Type B pancreatic cell (in vitro differentiated cells): ENCODE data around the gene SLC28A3. TPM values are rescaled to one million over a fixed set of nuclear protein-coding genes. Genes with fewer than 3 reads are reported as not detected.

Source experiments
- DNase-seq: peaks from one replicate; pipeline ENCODE4 v3.0.0; 2021; ENCODE audit warnings: mixed read lengths; ENCODE audit not compliant: unreplicated experiment; ENCODE audit errors: extremely low spot score
- H3K27ac Mint-ChIP-seq: 2 replicates; pipeline ENCODE4 v1.8.0; 2021; ENCODE audit warnings: mild to moderate bottlenecking, mixed read lengths
- H3K27me3 Mint-ChIP-seq: 2 replicates; pipeline ENCODE4 v1.8.0; 2021; ENCODE audit warnings: mixed read lengths
- H3K36me3 Mint-ChIP-seq: 2 replicates; pipeline ENCODE4 v1.8.0; 2021; ENCODE audit warnings: mixed read lengths
- H3K4me1 Mint-ChIP-seq: one replicate; pipeline ENCODE4 v1.8.0; 2021; ENCODE audit warnings: mixed read lengths; ENCODE audit not compliant: unreplicated experiment
- H3K4me3 Mint-ChIP-seq: 2 replicates; pipeline ENCODE4 v1.8.0; 2021; ENCODE audit warnings: mild to moderate bottlenecking, mixed read lengths
- H3K9me3 Mint-ChIP-seq: 2 replicates; pipeline ENCODE4 v1.8.0; 2021; ENCODE audit warnings: mixed read lengths
- total RNA-seq: library from RNA; stranded (reverse); gene quantifications from 2 replicates; pipeline ENCODE4 v1.2.1, GENCODE V29; 2021; ENCODE audit warnings: low replicate concordance
- TF ChIP-seq, protein P1 (sequence below): fragments of 200-600 bp; sonication (generic); conservative IDR thresholded peaks from 2 replicates; pipeline ENCODE4 v1.5.0; 2021; ENCODE audit warnings: antibody characterized with exemption, mild to moderate bottlenecking

The SLC28A3 gene
- total RNA-seq, 1 donor from 2014 or later, result 2.4 TPM

DNA sequence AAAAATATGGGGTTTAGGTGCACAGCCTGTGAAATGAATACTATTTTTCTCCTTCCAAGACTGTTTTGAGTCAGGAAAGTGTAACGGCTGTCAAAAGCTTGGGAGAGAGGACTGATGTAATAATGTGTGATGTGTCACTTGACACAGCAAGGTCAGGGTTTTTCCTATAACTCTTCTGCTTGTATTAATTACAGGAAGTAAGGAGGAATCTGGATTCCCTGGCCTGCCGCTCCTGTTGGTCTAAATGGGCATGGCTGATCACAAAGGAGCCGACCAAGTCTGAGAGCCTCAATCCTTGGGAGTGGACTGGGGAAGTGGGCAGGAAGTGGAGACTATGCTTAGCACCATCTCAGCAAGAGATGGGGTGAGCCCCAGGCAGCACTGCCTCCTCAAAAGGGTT is 16.7 kb upstream of the SLC28A3 start:
- H3K27me3 Mint-ChIP-seq, result no peaks in the 10 kb centered on the region
- H3K27ac Mint-ChIP-seq, result no peak overlapping the region
- DNase-seq, result no peak
- no peaks in the 10 kb centered on the region for H3K9me3 Mint-ChIP-seq
- no peak overlapping the region for H3K4me3 Mint-ChIP-seq
- no peaks in the 10 kb centered on the region for H3K4me1 Mint-ChIP-seq
- TF ChIP-seq, protein P1, sequence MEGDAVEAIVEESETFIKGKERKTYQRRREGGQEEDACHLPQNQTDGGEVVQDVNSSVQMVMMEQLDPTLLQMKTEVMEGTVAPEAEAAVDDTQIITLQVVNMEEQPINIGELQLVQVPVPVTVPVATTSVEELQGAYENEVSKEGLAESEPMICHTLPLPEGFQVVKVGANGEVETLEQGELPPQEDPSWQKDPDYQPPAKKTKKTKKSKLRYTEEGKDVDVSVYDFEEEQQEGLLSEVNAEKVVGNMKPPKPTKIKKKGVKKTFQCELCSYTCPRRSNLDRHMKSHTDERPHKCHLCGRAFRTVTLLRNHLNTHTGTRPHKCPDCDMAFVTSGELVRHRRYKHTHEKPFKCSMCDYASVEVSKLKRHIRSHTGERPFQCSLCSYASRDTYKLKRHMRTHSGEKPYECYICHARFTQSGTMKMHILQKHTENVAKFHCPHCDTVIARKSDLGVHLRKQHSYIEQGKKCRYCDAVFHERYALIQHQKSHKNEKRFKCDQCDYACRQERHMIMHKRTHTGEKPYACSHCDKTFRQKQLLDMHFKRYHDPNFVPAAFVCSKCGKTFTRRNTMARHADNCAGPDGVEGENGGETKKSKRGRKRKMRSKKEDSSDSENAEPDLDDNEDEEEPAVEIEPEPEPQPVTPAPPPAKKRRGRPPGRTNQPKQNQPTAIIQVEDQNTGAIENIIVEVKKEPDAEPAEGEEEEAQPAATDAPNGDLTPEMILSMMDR, result no peak
- no peaks in the 10 kb centered on the region for H3K36me3 Mint-ChIP-seq

DNA sequence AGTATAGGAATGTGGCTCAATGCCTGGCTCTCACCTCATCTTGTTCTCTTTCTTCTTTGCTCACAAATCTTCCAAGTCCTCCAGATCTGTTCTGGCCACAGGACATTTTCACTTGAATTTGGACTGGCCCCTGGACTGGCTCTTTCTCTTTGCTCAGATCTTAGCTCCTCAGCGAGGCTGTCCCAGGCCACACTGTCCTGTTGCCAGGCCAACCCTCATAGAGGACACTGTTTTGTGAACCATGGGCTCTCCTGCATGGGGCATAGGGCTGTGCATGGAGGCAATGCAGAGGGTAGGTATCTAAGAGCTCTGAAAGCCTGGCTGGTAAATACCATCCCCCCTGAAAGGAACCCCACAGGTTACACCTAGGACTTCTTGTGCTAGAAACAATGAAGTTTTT is 13.5 kb upstream of the SLC28A3 start:
- no peaks in the 10 kb centered on the region for H3K4me1 Mint-ChIP-seq
- no peaks in the 10 kb centered on the region for H3K9me3 Mint-ChIP-seq
- no peak overlapping the region for H3K4me3 Mint-ChIP-seq
- H3K27me3 Mint-ChIP-seq, result no peaks in the 10 kb centered on the region
- TF ChIP-seq, protein P1, result no peak
- H3K36me3 Mint-ChIP-seq, result no peaks in the 10 kb centered on the region
- H3K27ac Mint-ChIP-seq, result no peak overlapping the region
- DNase-seq, result no peak

DNA sequence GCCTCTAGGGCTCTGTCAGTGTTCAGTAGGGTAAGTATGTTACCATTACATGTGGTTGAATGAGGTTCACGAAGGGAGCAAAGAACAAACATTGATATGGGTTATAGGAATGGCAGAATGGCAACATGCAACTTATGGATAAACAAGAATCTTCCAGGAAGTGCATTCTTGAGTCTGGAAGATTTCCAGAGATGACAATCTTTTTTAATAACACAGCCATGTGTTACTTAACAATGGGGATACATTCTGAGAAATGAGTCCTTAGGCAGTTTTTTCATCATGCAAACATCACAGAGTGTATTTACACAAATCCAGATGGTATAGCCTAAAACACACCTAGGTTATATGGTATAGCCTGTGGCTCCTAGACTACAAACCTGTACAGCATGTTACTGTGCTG is 9.1 kb upstream of the SLC28A3 start:
- Mint-ChIP-seq H3K9me3 (no peaks in the 10 kb centered on the region), H3K27me3 (no peaks in the 10 kb centered on the region), H3K36me3 (no peaks in the 10 kb centered on the region), H3K4me1 (no peaks in the 10 kb centered on the region), H3K27ac (no peak overlapping the region), H3K4me3 (no peak overlapping the region)
- DNase-seq, result no peak
- TF ChIP-seq, protein P1, result no peak

DNA sequence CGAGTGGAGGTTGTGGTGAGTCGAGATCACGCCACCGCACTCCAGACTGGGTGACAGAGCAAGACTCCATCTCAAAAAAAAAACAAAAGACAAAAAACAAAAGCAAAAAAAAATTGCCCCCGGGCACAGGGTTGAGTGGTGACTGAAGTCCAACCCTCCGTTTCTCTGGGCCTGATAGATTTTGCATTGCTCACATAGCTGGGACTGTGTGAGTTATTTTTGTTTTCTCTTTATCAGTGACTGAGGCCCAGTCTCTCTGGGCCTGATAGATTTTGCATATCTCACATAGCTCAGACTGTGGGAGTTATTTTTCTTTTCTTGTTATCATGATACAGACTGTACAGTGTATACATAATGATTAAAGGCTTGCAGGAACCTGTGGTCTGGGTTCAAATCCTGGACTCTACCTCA is 2.6 kb upstream of the SLC28A3 start:
- no peak overlapping the region for H3K4me3 Mint-ChIP-seq
- TF ChIP-seq, protein P1, result no peak
- H3K9me3 Mint-ChIP-seq, result no peaks in the 10 kb centered on the region
- H3K27me3 Mint-ChIP-seq, result no peaks in the 10 kb centered on the region
- DNase-seq, result no peak
- peaks cover 11% of the 10 kb centered on the region for H3K4me1 Mint-ChIP-seq
- no peak overlapping the region for H3K27ac Mint-ChIP-seq
- H3K36me3 Mint-ChIP-seq, result no peaks in the 10 kb centered on the region

DNA sequence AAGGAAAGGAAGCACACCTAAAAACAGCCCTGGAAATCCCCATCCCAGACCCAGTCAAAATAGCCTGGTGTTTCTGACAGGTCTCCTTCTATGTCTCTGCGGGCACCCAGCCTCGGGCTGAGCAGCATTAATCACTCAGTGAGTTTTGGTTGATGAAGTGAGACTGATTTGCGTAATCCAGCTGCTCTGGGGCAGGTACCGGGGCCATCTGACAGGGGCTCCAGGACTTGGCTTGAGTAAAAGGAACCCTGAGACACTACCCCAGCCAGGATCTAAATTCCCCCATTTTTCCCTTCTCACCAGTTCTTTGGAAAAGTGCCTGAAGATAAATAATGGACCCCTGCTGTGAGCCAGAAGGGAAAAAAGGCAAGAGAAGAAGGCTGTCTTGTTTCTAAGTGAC is 596 bp downstream of the SLC28A3 start:
- no peaks in the 10 kb centered on the region for H3K27me3 Mint-ChIP-seq
- H3K4me3 Mint-ChIP-seq, result peak overlapping the region; percentile 80
- H3K9me3 Mint-ChIP-seq, result no peaks in the 10 kb centered on the region
- no peaks in the 10 kb centered on the region for H3K36me3 Mint-ChIP-seq
- peaks cover 11% of the 10 kb centered on the region for H3K4me1 Mint-ChIP-seq
- TF ChIP-seq, protein P1, result no peak
- H3K27ac Mint-ChIP-seq, result peak overlapping the region; percentile 90
- DNase-seq, result no peak

DNA sequence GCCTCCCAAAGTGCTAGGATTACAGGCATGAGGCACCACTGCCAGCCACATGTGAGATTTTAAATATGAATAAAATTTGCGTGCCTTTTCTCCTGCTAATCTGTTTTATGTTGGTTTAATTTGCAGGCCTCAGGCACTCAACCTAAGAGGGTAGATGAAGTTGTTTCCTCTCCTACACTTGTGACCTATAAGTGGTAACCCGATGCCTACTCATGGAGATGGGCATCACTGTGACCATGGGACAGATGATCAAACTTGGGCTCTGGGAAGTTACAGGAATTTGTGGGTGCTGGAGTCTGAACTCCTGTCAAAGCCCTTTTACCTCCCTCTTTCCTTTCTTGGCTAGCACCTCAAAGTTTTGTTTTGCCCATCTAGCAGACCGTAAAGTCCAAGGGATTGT is 1.1 kb downstream of the SLC28A3 start:
- TF ChIP-seq, protein P1, result no peak
- peak overlapping the region; percentile 90 for H3K27ac Mint-ChIP-seq
- H3K27me3 Mint-ChIP-seq, result no peaks in the 10 kb centered on the region
- no peaks in the 10 kb centered on the region for H3K9me3 Mint-ChIP-seq
- no peak for DNase-seq
- H3K4me1 Mint-ChIP-seq, result peaks cover 11% of the 10 kb centered on the region
- H3K36me3 Mint-ChIP-seq, result no peaks in the 10 kb centered on the region
- peak overlapping the region; percentile 80 for H3K4me3 Mint-ChIP-seq
